Skeletal muscle cell (primary cell): ENCODE measurements around the gene WDPCP.
"Not testable (repeated sequence)": the region's sequence is repeated elsewhere in the genome, so short reads cannot be mapped to it uniquely, and the experiment has no call there.

ENCODE experiments used
- DNase-seq: peaks from one replicate; pipeline ENCODE4 v3.0.0-alpha.2; 2010; ENCODE audit warnings: low read depth
- H3K4me3 ChIP-seq: 2 replicates; pipeline ENCODE4 v1.5.1; 2011; ENCODE audit warnings: low read depth, mild to moderate bottlenecking, control low read depth, low read length, moderate library complexity

The WDPCP gene

DNA sequence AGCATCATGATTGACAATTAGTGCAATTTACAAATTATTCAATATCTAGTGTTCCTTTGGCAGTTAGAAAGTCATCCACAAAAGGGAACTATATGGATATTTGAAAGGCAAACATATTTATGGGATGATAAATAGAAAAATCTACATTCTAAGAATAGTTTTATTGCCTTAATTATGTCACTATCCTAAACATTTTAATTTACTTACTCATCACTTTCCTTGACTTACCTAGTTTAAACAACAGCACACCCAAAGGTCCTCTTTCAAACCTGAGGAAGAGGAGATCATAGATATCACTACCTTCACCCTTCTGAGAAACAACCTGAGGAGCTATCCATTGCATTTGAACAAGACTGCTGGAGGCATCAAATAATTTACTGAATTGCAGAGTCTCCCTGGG lies 184.5 kb downstream of the WDPCP start:
- DNase-seq = no peak
- no peak overlapping the region for H3K4me3 ChIP-seq

DNA sequence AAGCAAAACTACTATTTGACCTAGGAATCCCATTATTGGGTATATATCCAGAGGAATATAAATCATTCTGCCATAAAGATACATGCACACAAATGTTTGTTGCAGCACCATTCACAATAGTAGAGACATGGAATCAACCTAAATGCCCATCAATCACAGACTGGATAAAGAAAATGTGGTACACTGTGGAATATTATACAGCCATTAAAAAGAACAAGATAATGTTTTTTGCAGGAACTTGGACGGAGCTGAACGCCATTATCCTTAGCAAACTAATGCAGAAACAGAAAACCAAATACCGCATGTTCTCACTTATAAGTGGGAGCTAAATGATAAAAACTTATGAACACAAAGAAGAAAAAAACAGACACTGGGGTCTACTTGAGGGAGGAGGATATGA lies 185.4 kb downstream of the WDPCP start:
- not testable (repeated sequence) for H3K4me3 ChIP-seq, DNase-seq

DNA sequence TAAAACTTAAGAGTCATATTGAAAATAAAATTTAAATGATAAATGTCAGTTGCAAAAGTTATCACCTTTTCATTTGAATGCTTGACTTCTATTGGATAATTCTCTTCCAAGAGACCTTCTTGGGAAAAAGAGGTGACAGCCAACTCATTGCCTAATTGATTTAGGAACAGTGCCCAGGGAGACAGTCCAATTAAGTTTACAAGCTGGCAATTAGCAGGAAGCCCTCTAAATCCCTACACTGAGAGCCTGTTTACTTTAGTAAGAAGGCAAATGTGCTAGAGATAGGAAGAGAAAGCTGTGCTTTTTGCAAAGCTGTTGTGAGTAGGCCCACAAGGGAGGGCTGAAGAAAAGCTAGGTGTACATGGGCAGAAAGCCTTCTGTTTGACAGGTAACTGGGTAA lies 189.1 kb downstream of the WDPCP start:
- no peak overlapping the region for H3K4me3 ChIP-seq
- no peak for DNase-seq

DNA sequence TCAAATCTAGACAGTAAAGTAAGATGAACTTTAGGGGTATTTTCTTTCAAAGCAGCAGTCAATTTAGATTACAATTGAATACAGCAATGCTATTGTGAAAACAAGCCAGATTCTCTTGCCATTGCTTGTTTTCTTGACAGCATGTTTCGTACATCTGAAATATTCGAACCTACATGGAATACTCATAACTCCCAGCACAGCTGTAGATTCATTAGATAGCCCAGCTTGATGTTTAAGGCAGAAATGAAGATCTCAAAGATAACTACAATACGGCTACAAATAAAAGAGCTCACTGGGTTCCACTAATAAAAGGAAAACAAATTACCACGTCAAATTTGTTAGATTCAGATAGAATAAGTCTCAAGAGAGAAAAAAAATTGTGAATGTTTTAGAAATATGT lies 208.8 kb downstream of the WDPCP start:
- H3K4me3 ChIP-seq = no peak overlapping the region
- DNase-seq = no peak

DNA sequence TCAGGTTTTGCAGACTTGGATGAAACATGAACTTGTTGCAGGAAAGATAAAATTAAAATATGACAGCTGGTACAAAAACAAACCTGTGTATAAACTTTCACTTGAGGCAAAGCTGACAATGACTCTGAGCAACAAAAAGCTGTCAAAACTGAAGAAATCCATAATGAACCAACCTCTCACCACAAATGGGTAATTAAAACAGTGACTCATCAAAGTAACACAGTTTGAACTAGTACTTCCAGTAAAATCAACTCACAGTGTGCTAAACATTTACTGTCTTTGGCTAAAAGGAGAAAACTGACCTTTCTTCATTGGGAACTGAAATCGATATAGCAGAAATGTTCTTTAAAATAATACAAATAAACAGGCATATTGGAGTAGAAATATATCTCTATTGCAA lies 209.7 kb downstream of the WDPCP start:
- no peak for DNase-seq
- H3K4me3 ChIP-seq = no peak overlapping the region

DNA sequence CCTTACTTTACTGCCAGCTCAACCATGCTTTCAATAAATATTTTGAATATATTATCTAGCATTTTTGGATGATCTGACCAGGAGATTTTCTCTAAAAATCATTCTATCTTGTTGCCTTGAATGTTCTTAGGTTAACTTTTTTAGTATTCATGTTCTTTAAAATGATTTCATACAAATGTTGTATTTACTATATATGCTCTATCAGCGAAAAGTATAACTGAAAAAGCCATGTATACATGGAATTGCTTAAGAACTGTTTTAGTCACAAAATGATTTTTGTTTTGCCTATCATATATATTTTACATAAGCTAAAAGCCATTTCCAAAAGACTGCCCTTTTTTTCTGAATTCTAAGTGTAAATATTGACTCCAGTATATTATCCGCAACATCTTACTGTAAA lies 213.9 kb downstream of the WDPCP start:
- DNase-seq = no peak
- no peak overlapping the region for H3K4me3 ChIP-seq

DNA sequence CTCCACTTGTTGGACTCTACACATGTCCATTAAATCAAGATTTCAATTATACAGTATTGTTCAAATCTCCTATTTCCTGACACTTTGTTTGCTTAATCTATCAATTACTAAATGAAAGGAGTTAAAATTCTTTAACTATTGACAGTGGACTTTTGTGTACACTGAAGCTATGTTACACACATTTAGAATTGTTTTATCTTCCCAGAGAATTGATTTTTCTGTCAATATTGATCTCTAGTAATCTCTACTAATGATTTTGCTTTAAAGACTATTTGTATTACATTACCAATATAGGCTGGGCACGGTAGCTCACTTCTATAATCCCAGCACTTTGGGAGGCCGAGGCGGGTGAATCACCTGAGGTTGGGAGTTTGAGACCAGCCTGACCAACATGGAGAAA lies 215.7 kb downstream of the WDPCP start:
- H3K4me3 ChIP-seq = no peak overlapping the region
- DNase-seq = no peak

DNA sequence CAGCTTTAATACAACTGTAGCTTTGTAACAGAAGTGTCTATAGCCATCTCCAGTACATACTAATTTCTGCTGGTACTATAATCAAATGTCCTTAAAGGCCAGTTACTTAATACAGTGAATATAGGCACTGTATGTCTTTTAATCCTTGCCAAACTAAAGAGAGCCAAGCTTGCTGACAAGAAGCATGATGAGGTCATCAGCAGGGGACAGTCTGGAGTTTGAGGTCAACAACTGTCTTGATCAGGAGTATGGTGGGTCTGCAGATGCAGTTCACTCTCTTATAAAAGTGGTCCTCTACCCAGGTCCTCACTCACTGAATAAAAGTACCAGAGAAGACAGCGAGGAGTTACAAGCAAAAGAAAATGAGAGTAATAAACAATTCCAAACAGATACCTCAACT lies 219.1 kb downstream of the WDPCP start:
- H3K4me3 ChIP-seq = no peak overlapping the region
- no peak for DNase-seq

DNA sequence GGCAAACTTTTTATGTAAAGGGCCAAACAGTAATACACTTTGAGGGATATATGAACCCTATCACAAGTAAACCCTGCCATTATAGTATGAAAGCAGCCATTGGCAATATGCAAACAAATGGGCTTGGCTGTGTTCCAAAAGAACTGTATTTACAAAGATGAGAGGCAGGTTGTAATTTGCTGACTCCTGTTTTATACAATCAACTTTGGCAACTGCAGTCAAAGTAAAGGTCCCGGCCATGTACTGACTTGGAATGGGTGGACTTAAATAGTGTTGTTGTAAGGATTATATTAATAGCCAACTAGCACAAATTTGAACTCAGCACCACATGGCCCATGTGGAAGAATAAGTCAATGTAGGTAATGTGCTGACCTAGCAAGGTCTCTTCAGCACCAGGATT lies 223.4 kb downstream of the WDPCP start:
- DNase-seq = no peak
- no peak overlapping the region for H3K4me3 ChIP-seq

DNA sequence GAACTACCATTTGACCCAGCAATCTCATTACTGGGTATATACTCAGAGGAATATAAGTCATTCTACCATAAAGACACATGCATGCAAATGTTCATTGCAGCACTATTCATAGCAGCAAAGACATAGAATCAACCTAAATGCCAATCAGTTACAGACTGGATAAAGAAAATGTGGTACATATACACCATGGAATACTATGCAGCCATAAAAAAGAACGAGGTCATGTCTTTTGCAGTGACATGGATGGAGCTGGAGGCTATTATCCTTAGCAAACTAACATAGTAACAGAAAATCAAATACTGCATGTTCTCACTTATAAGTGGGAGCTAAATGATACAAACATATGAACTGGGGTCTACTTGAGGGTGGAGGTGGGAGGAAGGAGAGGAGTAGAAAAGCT lies 230.6 kb downstream of the WDPCP start:
- DNase-seq, H3K4me3 ChIP-seq: not testable (repeated sequence)

DNA sequence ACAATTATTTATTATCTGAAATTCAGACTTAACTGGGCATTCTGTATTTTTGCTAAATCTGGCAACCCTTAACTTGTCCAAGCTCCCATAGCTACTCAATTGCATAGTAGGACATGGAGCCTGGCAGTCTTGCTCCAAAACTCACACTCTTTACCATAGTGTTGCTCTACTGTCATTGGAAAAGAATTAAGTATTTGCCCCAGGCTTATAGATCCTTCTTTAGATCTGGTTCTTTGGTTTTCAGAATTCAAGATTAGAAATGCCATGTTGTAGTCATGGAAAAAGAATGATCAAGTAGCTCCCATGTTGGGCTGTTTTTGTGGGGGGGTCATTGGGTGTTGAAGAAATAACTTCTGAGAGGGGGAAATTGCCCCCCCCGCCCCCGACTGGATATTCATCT lies 240.9 kb downstream of the WDPCP start:
- no peak for DNase-seq

DNA sequence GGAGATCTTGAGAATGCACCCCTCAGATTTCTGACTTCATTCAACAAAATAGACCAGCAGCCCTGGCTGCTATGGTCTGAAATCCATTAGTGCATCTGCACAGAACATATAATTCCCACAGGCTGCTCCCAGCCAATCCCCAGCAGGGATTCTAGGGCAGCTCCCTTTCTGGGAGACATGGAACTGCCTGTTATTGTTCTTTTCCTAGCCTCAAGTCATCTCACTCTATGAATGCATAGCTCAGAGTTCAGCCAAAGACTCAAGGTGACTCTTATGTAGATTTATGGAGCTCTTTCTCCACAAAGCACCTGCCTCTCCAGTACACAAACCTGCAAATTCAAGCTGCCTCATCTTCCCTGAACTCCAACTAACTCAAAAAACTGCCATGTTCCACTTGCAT lies 241.9 kb downstream of the WDPCP start:
- DNase-seq = no peak
- H3K4me3 ChIP-seq = no peak overlapping the region

More for the DNA sequence above, 240.9 kb downstream of the WDPCP start:
- H3K4me3 ChIP-seq = no peak overlapping the region

DNA sequence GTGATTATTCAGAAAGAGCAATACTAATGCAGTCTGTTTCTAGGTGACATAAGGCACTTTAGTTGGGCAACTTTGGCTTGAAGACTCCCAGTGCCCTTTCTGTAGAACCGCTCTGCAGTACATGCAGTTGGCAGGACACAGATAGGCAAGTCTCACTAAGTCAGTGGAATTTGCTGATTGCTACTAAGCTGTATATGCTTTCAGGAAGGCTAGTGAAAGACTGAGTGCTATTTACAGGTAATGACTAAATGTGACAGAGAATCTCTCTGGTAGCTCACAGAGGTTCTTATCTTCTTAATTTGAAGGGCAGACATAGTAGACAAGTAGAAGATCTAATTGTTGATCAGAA lies 243.0 kb downstream of the WDPCP start:
- no peak overlapping the region for H3K4me3 ChIP-seq
- no peak for DNase-seq

DNA sequence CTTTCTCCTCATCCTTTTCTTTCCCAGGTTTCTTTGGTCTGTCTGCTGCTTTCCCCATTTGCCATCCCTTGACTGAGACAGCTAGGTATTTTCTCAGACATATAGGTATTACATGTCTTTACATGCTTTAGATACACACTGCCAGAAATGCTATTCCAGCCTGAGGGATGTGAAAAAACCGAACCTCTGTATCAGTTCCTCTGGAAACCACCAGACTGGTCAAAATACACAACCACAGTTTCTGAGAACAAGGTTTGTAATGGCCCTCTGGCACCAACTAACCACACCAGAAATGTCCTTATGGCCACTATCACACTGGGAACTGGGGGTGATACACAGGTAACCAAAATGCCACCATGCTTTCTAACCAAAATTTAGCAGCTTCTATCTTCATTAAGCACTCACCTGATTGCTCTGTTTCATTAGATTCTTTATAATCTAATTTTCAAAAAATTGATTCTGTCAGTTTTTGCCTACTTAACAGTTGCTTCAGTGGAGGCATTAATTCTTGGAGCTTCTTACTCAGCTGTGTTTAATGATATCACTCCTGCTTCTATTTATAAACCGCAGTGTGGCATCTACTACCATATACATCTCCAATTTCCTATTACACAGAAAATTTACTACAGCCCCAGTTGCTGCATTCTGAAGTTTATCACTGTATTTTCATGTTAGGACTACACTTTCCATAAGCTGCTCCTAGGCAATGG lies 243.5 kb downstream of the WDPCP start:
- DNase-seq = no peak
- no peak overlapping the region for H3K4me3 ChIP-seq

DNA sequence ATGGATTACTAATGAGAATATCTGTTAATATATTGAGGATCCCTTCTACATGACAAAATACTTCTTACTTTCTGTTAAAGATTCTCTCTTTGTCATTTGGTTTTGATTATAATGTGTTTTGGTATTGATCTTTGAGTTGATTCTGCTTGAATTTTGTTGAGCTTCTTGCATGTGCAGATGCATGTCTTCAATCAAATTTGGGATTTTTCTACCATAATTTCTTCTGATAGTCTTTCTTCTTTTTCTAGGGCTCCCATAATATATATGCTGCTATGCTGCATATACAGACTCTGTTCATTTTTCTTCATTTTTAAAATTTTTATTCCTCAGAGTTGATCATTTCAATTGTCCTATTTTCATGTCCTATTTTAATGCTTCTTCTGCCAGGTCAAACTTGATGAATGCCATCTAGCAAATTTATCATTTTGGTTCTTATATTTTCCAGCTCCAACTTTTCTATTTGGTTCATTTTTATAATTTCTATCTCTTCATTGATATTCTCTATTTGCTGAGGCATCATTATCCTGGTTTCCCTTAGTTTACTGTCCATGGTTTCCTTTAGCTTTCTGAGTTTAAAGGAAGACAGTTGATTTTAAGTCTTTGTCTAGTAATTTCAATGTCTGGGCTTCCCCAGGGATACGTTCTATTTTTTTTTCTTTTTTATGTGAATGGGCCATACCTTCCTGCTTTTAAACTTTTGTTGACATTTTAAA lies 244.7 kb downstream of the WDPCP start:
- no peak for DNase-seq
- H3K4me3 ChIP-seq = no peak overlapping the region

DNA sequence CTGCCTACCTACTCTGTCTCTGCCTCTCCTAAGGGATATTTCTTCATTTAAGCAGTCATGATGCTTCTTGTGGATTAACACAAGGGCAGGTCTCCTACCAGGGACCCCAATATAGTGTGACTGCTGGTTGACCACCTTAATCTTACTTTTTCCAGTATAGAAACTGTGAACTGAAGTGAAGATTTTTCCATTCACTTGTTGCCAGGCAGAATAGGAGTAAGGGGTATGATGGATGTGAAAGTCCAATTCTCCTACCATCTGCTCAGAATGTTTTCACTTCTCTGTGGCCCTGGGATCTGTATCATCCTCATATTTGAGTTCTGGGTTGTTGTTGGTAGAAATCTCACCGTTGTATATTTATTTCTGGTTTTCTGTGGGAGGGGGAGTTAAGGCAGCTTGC lies 247.8 kb downstream of the WDPCP start:
- no peak for DNase-seq
- H3K4me3 ChIP-seq = no peak overlapping the region

DNA sequence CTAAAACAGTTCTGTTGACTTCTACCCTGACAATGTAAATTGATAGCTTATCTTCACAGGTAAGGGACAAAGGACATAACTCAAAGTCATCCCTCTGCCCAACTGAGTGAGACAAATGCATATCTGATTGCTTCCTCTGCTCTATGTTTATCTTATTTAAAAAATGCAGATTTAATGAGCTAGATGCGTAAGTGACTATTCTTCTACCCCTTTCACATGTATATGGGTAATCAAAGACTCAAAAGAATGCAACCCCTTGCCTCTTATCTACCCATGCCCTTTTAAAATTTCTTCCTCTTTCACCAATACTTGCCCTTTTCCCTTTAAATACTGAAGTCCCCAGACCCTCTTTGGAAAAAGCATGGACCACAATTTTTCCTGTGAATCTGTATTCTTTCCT lies 253.4 kb downstream of the WDPCP start:
- H3K4me3 ChIP-seq = no peak overlapping the region
- DNase-seq = no peak

DNA sequence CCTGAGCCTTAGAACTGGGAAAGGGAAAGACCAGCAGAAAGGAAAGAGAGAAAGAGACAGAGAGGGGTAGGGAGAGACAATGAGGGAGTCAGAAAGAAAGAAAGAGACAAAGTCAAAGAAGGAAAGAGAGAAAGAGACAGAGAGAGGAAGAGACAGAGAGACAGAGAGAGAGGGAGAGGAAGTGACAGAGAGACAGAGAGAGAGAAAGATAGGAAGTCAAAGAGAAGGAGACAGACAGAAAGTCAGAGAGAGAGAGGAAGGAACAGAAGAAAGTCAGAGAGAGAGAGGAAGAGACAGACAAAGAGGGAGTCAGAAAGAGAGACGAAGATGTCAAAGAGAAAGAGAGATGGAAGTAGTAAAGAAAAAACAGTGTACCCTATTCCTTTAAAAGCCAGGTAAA lies 261.8 kb downstream of the WDPCP start:
- DNase-seq = no peak
- H3K4me3 ChIP-seq = no peak overlapping the region

DNA sequence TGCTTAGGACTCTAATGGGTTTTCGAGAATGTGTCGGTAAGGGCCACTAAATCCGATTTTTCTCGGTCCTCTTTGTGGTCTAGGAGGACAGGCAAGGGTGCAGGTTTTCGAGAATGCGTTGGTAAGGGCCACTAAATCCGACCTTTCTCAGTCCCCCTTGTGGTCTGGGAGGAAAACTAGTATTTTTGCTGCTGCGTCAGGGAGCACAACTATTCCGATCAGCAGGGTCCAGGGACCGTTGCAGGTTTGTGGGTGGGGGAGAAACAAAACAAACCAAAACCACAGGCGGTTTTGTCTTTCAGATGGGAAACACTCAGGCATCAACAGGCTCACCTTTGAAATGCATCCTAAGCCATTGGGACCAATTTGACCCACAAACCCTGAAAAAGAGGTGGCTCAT lies 264.6 kb downstream of the WDPCP start:
- DNase-seq, H3K4me3 ChIP-seq: not testable (repeated sequence)

DNA sequence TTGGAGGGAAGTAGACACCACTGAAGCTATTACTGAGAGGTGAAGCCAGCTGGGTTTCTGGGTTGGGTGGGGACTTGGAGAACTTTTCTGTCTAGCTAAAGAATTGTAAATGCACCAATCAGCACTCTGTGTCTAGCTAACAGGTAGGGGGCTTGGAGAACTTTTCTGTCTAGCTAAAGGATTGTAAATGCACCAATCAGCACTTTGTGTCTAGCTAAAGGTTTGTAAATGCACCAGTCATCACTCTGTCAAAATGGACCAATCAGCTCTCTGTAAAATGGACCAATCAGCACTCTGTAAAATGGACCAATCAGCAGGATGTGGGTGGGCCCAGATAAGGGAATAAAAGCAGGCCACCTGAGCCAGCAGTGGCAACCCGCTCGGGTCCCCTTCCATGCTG lies 266.3 kb downstream of the WDPCP start:
- not testable (repeated sequence) for H3K4me3 ChIP-seq, DNase-seq

DNA sequence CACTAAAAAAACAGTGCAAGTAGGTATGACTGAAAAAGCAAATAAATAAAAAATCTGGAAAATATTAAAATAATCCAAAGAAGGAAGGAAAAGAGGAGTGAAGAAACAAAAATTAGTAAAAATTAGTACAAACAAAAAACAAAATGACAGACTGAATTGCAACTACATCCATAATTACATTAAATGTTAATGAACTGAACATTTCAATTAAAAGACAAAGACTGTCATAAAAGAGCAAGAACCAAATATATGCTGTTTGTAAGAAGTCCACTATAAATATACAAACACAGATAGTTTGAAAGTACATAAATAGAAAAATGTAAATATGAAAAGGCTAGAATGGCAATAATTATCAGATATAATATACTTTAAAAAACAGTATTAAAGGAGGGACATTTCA lies 267.6 kb downstream of the WDPCP start:
- no peak overlapping the region for H3K4me3 ChIP-seq
- no peak for DNase-seq
